Activated naive CD4-positive, alpha-beta T cell treated with anti-CD3 and anti-CD28 coated beads, Interleukin-2, amount 10 ng/mL, durations not matched to agents 7 days and 5 days (primary cell): ENCODE measurements around the gene NOL4L.

Experiments used
- CTCF ChIA-PET: fragments of 350-600 bp; sonication (Branson Sonifier 250); formaldehyde crosslinking; loops from one replicate; lab custom pipeline; 2021; ENCODE audit warnings: antibody characterized with exemption; lab: Charles Lee
- DNase-seq: peaks from one replicate; pipeline ENCODE4 v3.0.0-alpha.2; 2020
- H3K27ac Mint-ChIP-seq: one replicate; pipeline ENCODE4 v1.8.0; 2021; ENCODE audit warnings: mild to moderate bottlenecking, moderate library complexity, mixed read lengths
- H3K27me3 Mint-ChIP-seq: one replicate; pipeline ENCODE4 v1.8.0; 2021; ENCODE audit warnings: mild to moderate bottlenecking, mixed read lengths
- H3K36me3 Mint-ChIP-seq: one replicate; pipeline ENCODE4 v1.8.0; 2021; ENCODE audit warnings: mixed read lengths
- H3K4me1 Mint-ChIP-seq: one replicate; pipeline ENCODE4 v1.8.0; 2021; ENCODE audit warnings: mixed read lengths
- H3K4me3 Mint-ChIP-seq: one replicate; pipeline ENCODE4 v1.8.0; 2021; ENCODE audit warnings: mild to moderate bottlenecking, moderate library complexity, mixed read lengths
- H3K9me3 Mint-ChIP-seq: one replicate; pipeline ENCODE4 v1.8.0; 2021; ENCODE audit warnings: mixed read lengths

The NOL4L gene

GRCh38 chr20:32609111-32609773 is 24.1 kb upstream of the NOL4L start:
- H3K36me3 Mint-ChIP-seq, result no peaks in the 10 kb centered on the region
- no peaks in the 10 kb centered on the region for H3K9me3 Mint-ChIP-seq
- CTCF ChIA-PET, result no interaction called here
- peaks cover 18% of the 10 kb centered on the region for H3K27me3 Mint-ChIP-seq
- no peak for DNase-seq
- H3K27ac Mint-ChIP-seq, result no peak overlapping the region
- H3K4me1 Mint-ChIP-seq, result no peaks in the 10 kb centered on the region
- H3K4me3 Mint-ChIP-seq, result no peak overlapping the region

DNA sequence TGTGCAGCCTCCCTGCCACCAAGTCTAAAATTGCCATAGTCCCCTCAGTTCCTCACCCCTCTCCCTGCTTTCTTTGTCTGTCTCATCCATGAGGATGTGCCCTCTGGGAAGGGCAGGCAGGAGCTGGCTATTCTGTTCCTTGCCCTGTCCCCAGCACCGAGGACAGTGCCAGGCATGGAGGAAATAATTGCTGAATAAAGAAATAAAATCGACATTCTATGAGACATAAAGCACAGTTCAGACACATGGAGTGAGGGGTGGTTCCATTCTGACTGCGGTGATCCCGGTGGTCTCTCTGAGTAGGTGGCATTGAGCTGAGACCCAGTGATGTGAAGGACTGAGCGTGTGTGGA is 23.5 kb upstream of the NOL4L start:
- H3K36me3 Mint-ChIP-seq, result no peaks in the 10 kb centered on the region
- no peak overlapping the region for H3K27ac Mint-ChIP-seq
- no peak for DNase-seq

DNA sequence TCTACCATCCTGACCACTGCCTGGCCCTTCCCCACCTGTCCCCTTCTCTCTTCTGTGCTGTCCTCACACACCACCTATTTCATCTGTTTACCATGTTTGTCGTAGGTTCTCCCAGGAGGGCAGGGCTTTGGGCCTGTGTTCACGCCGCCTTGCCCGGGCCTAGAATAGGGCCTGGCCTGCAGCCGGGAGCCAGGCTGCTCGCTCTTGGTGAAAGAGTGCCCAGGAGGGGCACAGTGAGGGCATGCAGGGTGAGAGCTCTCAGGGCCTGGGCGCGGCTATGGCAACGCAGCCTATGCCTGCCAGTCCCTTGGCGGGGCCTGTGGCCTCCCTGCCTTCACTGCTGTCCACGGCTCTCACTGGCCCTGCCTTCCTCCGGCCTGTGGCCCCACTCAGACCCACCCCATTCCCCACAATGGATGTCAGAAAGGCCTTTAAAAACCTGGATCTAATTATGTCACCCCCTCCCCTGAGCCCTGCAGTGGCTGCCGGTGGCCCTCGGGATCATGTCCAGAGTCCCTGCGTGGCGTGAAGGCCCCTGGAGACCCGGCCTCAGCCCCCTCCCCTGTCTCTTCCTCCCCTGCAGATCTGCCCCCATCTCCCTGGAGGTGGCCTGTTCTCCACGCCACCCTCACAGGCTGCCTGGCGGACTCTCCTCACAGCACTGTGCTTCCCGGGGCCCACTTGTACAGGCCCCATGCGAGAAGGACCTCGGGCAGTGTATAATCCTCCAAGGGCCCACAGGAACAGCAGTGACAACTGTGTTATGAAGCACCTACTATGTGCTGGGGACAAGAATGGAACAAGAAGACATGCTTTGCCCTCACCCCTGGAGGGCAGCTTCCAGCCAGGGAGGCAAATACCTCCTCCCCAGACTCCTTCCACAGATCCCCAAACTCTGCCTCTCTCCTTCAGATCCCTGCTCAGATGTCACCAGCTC is 22.9 kb upstream of the NOL4L start:
- Mint-ChIP-seq H3K36me3 (no peaks in the 10 kb centered on the region), H3K9me3 (no peaks in the 10 kb centered on the region), H3K4me3 (no peak overlapping the region), H3K4me1 (no peaks in the 10 kb centered on the region), H3K27ac (no peak overlapping the region), H3K27me3 (peaks cover 13% of the 10 kb centered on the region)
- DNase-seq, result no peak
- CTCF ChIA-PET, result no interaction called here

More for the DNA sequence above, 23.5 kb upstream of the NOL4L start:
- Mint-ChIP-seq H3K27me3 (peaks cover 20% of the 10 kb centered on the region), H3K4me3 (no peak overlapping the region), H3K9me3 (no peaks in the 10 kb centered on the region), H3K4me1 (no peaks in the 10 kb centered on the region)
- CTCF ChIA-PET, result no interaction called here

GRCh38 chr20:32607324-32607723 is 22.2 kb upstream of the NOL4L start:
- no peak for DNase-seq
- no peaks in the 10 kb centered on the region for H3K4me1 Mint-ChIP-seq
- no peaks in the 10 kb centered on the region for H3K9me3 Mint-ChIP-seq
- no peaks in the 10 kb centered on the region for H3K36me3 Mint-ChIP-seq
- H3K27ac Mint-ChIP-seq, result no peak overlapping the region
- CTCF ChIA-PET, result no interaction called here
- peaks cover 12% of the 10 kb centered on the region for H3K27me3 Mint-ChIP-seq
- no peak overlapping the region for H3K4me3 Mint-ChIP-seq

DNA sequence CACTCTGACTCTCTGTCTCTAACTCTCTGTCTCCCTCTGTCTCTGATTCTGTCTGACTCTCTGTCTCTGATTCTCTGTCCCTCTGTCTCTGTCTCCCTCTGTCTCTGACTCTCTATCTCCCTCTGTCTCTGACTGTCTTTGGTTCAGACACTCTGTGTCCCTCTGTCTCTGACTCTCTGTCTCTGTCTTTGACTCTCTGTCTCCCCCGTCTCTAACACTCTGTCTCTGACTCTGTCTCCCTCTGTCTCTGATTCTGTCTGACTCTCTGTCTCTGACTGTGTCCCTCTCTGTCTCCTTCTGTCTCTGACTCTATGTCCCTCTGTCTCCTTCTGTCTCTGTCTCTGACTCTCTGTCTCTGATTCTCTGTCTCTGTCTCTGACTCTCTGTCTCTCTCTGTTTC is 21.7 kb upstream of the NOL4L start:
- Mint-ChIP-seq H3K9me3 (no peaks in the 10 kb centered on the region), H3K27me3 (peaks cover 17% of the 10 kb centered on the region), H3K4me3 (no peak overlapping the region), H3K4me1 (no peaks in the 10 kb centered on the region), H3K36me3 (no peaks in the 10 kb centered on the region), H3K27ac (no peak overlapping the region)
- DNase-seq, result no peak
- CTCF ChIA-PET, result no interaction called here

- no peaks in the 10 kb centered on the region for H3K9me3 Mint-ChIP-seq
- no peaks in the 10 kb centered on the region for H3K36me3 Mint-ChIP-seq
- DNase-seq, result no peak
- no peaks in the 10 kb centered on the region for H3K4me1 Mint-ChIP-seq
- peaks cover 14% of the 10 kb centered on the region for H3K27me3 Mint-ChIP-seq
- CTCF ChIA-PET, result no interaction called here
- H3K4me3 Mint-ChIP-seq, result no peak overlapping the region
- H3K27ac Mint-ChIP-seq, result no peak overlapping the region
Measured at GRCh38 chr20:32606107-32606506, 21.0 kb upstream of the NOL4L start.

- DNase-seq, result no peak
- CTCF ChIA-PET, result no interaction called here
- no peak overlapping the region for H3K4me3 Mint-ChIP-seq
- H3K27me3 Mint-ChIP-seq, result peaks cover 17% of the 10 kb centered on the region
- no peaks in the 10 kb centered on the region for H3K9me3 Mint-ChIP-seq
- no peaks in the 10 kb centered on the region for H3K4me1 Mint-ChIP-seq
- H3K36me3 Mint-ChIP-seq, result no peaks in the 10 kb centered on the region
- H3K27ac Mint-ChIP-seq, result no peak overlapping the region
Measured at GRCh38 chr20:32605167-32605656, 20.1 kb upstream of the NOL4L start.

- Mint-ChIP-seq H3K4me3 (no peak overlapping the region), H3K9me3 (no peaks in the 10 kb centered on the region), H3K27ac (no peak overlapping the region), H3K36me3 (no peaks in the 10 kb centered on the region), H3K4me1 (no peaks in the 10 kb centered on the region), H3K27me3 (peaks cover 24% of the 10 kb centered on the region)
- CTCF ChIA-PET, result no interaction called here
- DNase-seq, result no peak
Measured at GRCh38 chr20:32603046-32603726, 18.1 kb upstream of the NOL4L start.

DNA sequence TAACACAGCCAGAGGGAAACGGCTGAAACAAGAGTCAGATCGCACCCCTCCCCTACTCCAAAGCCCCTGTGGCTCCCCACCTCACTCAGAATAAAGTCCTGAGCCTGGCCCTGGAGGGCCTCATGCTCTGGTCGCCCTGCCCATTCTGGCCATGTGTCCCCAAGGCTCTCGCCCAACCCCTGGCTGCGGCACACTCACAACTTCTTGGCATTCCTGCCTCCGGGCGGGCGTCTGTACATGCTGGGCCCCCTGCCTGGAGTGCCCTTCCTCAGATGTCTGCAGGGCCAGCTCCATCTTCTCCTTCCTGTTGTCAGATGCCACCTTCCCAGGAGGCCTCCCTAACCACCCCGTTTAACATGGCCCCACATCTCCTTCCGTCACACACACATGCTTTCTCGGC is 17.1 kb upstream of the NOL4L start:
- Mint-ChIP-seq H3K9me3 (no peaks in the 10 kb centered on the region), H3K36me3 (no peaks in the 10 kb centered on the region), H3K4me1 (no peaks in the 10 kb centered on the region), H3K4me3 (no peak overlapping the region), H3K27me3 (peaks cover 31% of the 10 kb centered on the region), H3K27ac (no peak overlapping the region)
- CTCF ChIA-PET, result no interaction called here
- no peak for DNase-seq

DNA sequence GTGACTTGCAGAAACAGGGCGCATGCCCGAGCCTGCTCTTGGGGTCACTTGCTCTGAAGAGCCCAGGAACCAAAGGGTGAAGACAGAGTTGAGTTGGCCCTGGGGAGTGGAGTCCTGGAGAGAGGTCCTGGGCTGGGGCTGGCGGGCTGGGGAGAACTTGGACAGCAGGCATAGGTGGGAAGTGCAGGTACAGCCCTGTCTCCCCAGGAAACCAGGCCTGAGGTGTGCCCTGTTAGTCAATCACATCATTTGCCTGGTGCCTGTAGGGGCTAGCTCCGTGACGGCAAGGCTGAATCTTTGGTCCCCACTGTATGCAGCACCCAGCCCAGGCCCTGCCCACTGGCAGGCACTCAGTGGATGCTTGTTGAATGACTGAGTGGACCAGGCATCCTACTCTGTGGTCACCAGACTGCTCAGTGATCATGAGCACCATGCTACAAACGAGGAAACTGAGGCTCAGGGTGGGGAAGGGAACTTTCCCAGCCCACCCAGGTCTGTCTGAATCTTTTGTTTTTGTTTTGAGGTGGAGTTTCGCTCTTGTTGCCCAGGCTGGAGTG is 15.6 kb upstream of the NOL4L start:
- H3K27ac Mint-ChIP-seq, result no peak overlapping the region
- CTCF ChIA-PET, result no interaction called here
- DNase-seq, result no peak

DNA sequence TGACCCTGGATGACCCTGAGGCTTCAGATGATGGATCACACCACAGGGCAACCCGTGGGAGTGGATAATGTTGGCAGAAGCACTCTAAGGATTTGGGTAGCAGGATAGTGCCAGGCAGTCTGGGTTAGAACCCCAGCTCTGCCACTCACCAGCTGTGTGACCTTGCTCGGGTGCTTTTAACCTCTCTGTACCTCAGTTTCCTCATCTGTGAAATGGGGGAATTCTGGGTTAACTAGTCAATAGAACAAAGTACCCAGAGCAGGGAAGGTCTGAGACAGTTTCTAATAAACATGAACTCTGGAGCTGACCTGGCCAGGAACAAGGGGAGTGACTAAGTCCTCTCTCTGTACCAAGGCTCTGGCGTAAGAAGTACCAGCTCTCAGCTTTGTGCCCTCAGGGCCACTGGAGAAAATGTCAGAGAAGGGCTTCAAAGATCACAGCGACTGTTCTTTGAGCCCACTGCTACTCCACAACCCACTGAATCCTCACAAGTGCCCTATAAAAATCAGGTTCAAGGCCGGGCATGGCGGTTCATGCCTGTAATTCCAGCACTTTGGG is 14.7 kb upstream of the NOL4L start:
- Mint-ChIP-seq H3K4me3 (no peak overlapping the region), H3K36me3 (no peaks in the 10 kb centered on the region)
- CTCF ChIA-PET, result interaction anchor here (1.2 kb wide), 1 partner anchor 77 kb away, joined by 3 read pairs; no protein-coding TSS in a partner anchor

More for the DNA sequence above, 15.6 kb upstream of the NOL4L start:
- no peaks in the 10 kb centered on the region for H3K9me3 Mint-ChIP-seq
- H3K36me3 Mint-ChIP-seq, result no peaks in the 10 kb centered on the region
- no peak overlapping the region for H3K4me3 Mint-ChIP-seq
- H3K27me3 Mint-ChIP-seq, result peaks cover 31% of the 10 kb centered on the region
- H3K4me1 Mint-ChIP-seq, result no peaks in the 10 kb centered on the region

GRCh38 chr20:32598606-32599005 is 13.5 kb upstream of the NOL4L start:
- CTCF ChIA-PET, result interaction anchor here (1.2 kb wide), 1 partner anchor 76 kb away, joined by 3 read pairs; no protein-coding TSS in a partner anchor
- peak overlapping the region; percentile 21 for H3K27ac Mint-ChIP-seq
- H3K36me3 Mint-ChIP-seq, result no peaks in the 10 kb centered on the region
- H3K9me3 Mint-ChIP-seq, result no peaks in the 10 kb centered on the region
- H3K4me1 Mint-ChIP-seq, result no peaks in the 10 kb centered on the region
- H3K27me3 Mint-ChIP-seq, result peaks cover 27% of the 10 kb centered on the region
- no peak overlapping the region for H3K4me3 Mint-ChIP-seq
- DNase-seq, result no peak

More for the DNA sequence above, 14.7 kb upstream of the NOL4L start:
- DNase-seq, result no peak
- H3K27ac Mint-ChIP-seq, result no peak overlapping the region
- no peaks in the 10 kb centered on the region for H3K9me3 Mint-ChIP-seq
- H3K4me1 Mint-ChIP-seq, result no peaks in the 10 kb centered on the region
- peaks cover 31% of the 10 kb centered on the region for H3K27me3 Mint-ChIP-seq

DNA sequence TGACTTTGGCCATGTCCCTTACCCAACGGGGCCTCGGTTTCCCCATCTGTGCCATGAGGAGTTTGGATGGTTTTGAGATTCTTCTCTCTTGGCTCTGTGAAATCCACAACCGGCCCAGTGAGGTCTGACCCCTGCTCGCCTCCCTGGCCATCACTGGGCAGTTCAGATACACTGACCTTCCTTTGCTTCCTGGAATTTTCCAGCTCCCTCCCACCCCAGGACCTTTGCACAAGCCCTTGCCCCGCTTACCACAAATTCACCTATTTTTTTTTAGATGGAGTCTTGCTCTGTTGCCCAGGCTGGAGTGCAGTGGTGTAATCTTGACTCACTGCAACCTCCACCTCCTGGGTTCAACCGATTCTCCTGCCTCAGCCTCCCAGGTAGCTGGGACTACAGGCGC is 12.6 kb upstream of the NOL4L start:
- no peaks in the 10 kb centered on the region for H3K9me3 Mint-ChIP-seq
- no peaks in the 10 kb centered on the region for H3K4me1 Mint-ChIP-seq
- CTCF ChIA-PET, result interaction anchor here (1.1 kb wide), 1 partner anchor 75 kb away, joined by 3 read pairs; no protein-coding TSS in a partner anchor
- H3K36me3 Mint-ChIP-seq, result no peaks in the 10 kb centered on the region
- H3K27me3 Mint-ChIP-seq, result peaks cover 27% of the 10 kb centered on the region
- no peak for DNase-seq
- H3K27ac Mint-ChIP-seq, result no peak overlapping the region
- H3K4me3 Mint-ChIP-seq, result no peak overlapping the region
